Lower lobe of right lung (tissue), 2 donors: Measurements from ENCODE around the gene ANKS1B. TPM values are rescaled to one million over a fixed set of nuclear protein-coding genes. Genes with fewer than 3 reads are reported as not detected.

Experiments used
- ATAC-seq, 2 donors: fragments of 200-7000 bp; cut with Tn5 transposase; one replicate each; pipeline ENCODE4 v1.9.1; 2020 to 2022; ENCODE audit warnings: mild to moderate bottlenecking in 2 of 2, moderate library complexity in 2 of 2
- DNase-seq: peaks from one replicate; pipeline ENCODE4 v3.0.0-alpha.2; 2020
- H3K27ac ChIP-seq: fragments of 200-600 bp; one replicate; pipeline ENCODE4 v1.8.0; 2022
- H3K27me3 ChIP-seq: fragments of 200-600 bp; one replicate; pipeline ENCODE4 v1.8.0; 2022; ENCODE audit warnings: low read depth
- H3K36me3 ChIP-seq: fragments of 200-600 bp; one replicate; pipeline ENCODE4 v1.8.0; 2022; ENCODE audit warnings: mild to moderate bottlenecking
- H3K4me1 ChIP-seq: fragments of 200-600 bp; one replicate; pipeline ENCODE4 v1.8.0; 2022
- H3K4me3 ChIP-seq: fragments of 200-600 bp; one replicate; pipeline ENCODE4 v1.8.0; 2022; ENCODE audit warnings: mild to moderate bottlenecking
- H3K9me3 ChIP-seq: fragments of 200-600 bp; one replicate; pipeline ENCODE4 v1.8.0; 2022
- intact Hi-C: fragments of 100-400 bp; cut with DNase I; formaldehyde crosslinking; loops from one replicate; pipeline ENCODE4 v1.11.0; 2022
- total RNA-seq: library from RNA; stranded (reverse); fragmentation: NEBNext Ultra II Directional; extraction: Animal tissue kit (Norgen Biotek cat#: 25700); gene quantifications from one replicate; pipeline ENCODE4 v1.2.1, GENCODE V29; 2021
- TF ChIP-seq, protein P1 (sequence below): fragments of 200-600 bp; IDR thresholded peaks from one replicate; pipeline ENCODE4 v1.8.0; 2022; ENCODE audit warnings: antibody characterized with exemption, mild to moderate bottlenecking
- donor health status: DM: no; HTN: yes; CAD: no; lungs with severe emphysema.

ANKS1B gene
- total RNA-seq, 1 donor from 2014 or later = 4.0 TPM

- intact Hi-C loops = no loop called here
- TF ChIP-seq, protein P1, sequence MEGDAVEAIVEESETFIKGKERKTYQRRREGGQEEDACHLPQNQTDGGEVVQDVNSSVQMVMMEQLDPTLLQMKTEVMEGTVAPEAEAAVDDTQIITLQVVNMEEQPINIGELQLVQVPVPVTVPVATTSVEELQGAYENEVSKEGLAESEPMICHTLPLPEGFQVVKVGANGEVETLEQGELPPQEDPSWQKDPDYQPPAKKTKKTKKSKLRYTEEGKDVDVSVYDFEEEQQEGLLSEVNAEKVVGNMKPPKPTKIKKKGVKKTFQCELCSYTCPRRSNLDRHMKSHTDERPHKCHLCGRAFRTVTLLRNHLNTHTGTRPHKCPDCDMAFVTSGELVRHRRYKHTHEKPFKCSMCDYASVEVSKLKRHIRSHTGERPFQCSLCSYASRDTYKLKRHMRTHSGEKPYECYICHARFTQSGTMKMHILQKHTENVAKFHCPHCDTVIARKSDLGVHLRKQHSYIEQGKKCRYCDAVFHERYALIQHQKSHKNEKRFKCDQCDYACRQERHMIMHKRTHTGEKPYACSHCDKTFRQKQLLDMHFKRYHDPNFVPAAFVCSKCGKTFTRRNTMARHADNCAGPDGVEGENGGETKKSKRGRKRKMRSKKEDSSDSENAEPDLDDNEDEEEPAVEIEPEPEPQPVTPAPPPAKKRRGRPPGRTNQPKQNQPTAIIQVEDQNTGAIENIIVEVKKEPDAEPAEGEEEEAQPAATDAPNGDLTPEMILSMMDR = no peak
- Histone ChIP-seq H3K4me1 (no peaks in the 10 kb centered on the region), H3K9me3 (no peaks in the 10 kb centered on the region), H3K36me3 (no peaks in the 10 kb centered on the region), H3K27ac (no peak overlapping the region), H3K4me3 (no peak overlapping the region), H3K27me3 (no peaks in the 10 kb centered on the region)
- ATAC-seq (no peak), DNase-seq (no peak)
Measured at GRCh38 chr12:98868538-98868937, 1116.2 kb downstream of the ANKS1B start.

DNA sequence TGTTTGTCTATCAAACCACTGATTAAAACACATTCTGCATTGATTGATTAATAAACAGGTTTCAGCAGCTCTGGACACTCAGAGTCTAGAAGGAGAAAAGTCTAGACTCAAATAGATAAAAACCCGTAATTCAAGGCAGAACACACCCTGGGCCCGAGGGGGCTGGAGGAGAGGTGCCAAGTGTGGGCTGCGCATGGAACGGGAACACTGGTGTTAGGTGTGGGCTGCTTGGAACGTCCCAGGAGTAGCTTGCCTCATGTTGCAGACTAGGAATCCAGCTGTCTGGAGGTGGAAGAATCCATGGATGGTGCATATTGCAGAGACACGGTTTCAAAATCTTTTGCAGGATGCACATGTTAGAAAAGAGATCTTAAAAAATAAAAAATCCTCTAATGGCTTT, 1116.7 kb downstream of the ANKS1B start:
- Histone ChIP-seq H3K27me3 (no peaks in the 10 kb centered on the region), H3K9me3 (no peaks in the 10 kb centered on the region), H3K4me3 (no peak overlapping the region), H3K36me3 (no peaks in the 10 kb centered on the region), H3K4me1 (no peaks in the 10 kb centered on the region), H3K27ac (no peak overlapping the region)
- no peak for ATAC-seq
- intact Hi-C loops = no loop called here
- no peak for DNase-seq
- TF ChIP-seq, protein P1 = no peak

- TF ChIP-seq, protein P1 = no peak
- no peaks in the 10 kb centered on the region for H3K27me3 ChIP-seq
- H3K36me3 ChIP-seq = no peaks in the 10 kb centered on the region
- H3K4me1 ChIP-seq = no peaks in the 10 kb centered on the region
- H3K9me3 ChIP-seq = no peaks in the 10 kb centered on the region
- ATAC-seq (no peak), DNase-seq (no peak)
- H3K4me3 ChIP-seq = no peak overlapping the region
- intact Hi-C loops = no loop called here
- H3K27ac ChIP-seq = no peak overlapping the region
Measured at GRCh38 chr12:98864363-98864762, 1120.4 kb downstream of the ANKS1B start.

DNA sequence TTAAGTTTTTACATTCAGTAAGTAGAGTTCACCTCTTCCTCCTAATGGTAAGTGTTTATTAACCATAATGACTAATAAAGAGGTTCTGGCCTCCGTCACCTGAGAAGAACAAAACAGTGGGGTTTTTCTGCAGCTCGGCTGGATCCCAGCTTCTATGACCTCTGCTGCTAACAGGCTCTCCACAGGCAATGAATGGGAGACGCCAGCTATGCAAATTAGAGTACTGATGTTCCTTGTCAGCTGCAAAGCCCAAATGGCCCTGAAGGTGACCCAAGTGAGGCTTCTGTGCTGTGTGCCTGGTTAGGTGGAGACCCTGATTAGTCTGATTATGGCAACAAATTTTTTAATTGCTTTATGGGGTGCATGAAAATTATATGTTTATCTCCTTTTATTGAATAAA, 1121.6 kb downstream of the ANKS1B start:
- H3K4me1 ChIP-seq = no peaks in the 10 kb centered on the region
- H3K27ac ChIP-seq = no peak overlapping the region
- no peaks in the 10 kb centered on the region for H3K36me3 ChIP-seq
- no peak for ATAC-seq
- intact Hi-C loops = no loop called here
- no peaks in the 10 kb centered on the region for H3K9me3 ChIP-seq
- H3K27me3 ChIP-seq = no peaks in the 10 kb centered on the region
- H3K4me3 ChIP-seq = no peak overlapping the region
- DNase-seq = no peak
- TF ChIP-seq, protein P1 = no peak

- Histone ChIP-seq H3K4me1 (no peaks in the 10 kb centered on the region), H3K36me3 (no peaks in the 10 kb centered on the region), H3K27me3 (no peaks in the 10 kb centered on the region), H3K9me3 (no peaks in the 10 kb centered on the region), H3K4me3 (no peak overlapping the region), H3K27ac (no peak overlapping the region)
- TF ChIP-seq, protein P1 = no peak
- intact Hi-C loops = no loop called here
- DNase-seq = no peak
- no peak for ATAC-seq
Measured at GRCh38 chr12:98861251-98861650, 1123.5 kb downstream of the ANKS1B start.
